GM18861 (cell line): ENCODE results near the gene GPATCH8.
"Not testable (repeated sequence)": the region's sequence is repeated elsewhere in the genome, so short reads cannot be mapped to it uniquely, and the experiment has no call there.

ENCODE experiments used
- ATAC-seq: cut with Tn5 transposase; IDR thresholded peaks from one replicate; pipeline ENCODE4 v1.9.1; 2021; ENCODE audit not compliant: unreplicated experiment

The GPATCH8 gene

GRCh38 chr17:44398692-44399691, 104.2 kb downstream of the GPATCH8 start:
- ATAC-seq, result no peak

GRCh38 chr17:44397479-44398440, 105.4 kb downstream of the GPATCH8 start:
- no peak for ATAC-seq

GRCh38 chr17:44396946-44397345, 106.3 kb downstream of the GPATCH8 start:
- no peak for ATAC-seq

- no peak for ATAC-seq
These were observed 108.4 kb downstream of the GPATCH8 start for GRCh38 chr17:44394833-44395232.

- not testable (repeated sequence) for ATAC-seq
These were observed 109.1 kb downstream of the GPATCH8 start for GRCh38 chr17:44394112-44394511.

GRCh38 chr17:44390250-44390870, 112.8 kb downstream of the GPATCH8 start:
- no peak for ATAC-seq

GRCh38 chr17:44389723-44390202, 113.4 kb downstream of the GPATCH8 start:
- no peak for ATAC-seq

- ATAC-seq, result no peak
These were observed 113.9 kb downstream of the GPATCH8 start, which contains the start of gene ITGA2B for GRCh38 chr17:44389281-44389680. Gene ITGA2B, minus strand, starts transcription at chr17:44389649. Its CDS starts 176 bp downstream, at chr17:44389473.

GRCh38 chr17:44387804-44388203, 115.4 kb downstream of the GPATCH8 start:
- no peak for ATAC-seq

- ATAC-seq, result no peak
These were observed 117.1 kb downstream of the GPATCH8 start for GRCh38 chr17:44386182-44386525.

GRCh38 chr17:44385287-44386181, 117.7 kb downstream of the GPATCH8 start:
- no peak for ATAC-seq

- ATAC-seq, result no peak
These were observed 118.4 kb downstream of the GPATCH8 start for GRCh38 chr17:44384823-44385286.

- no peak for ATAC-seq
These were observed 118.9 kb downstream of the GPATCH8 start for GRCh38 chr17:44384281-44384822.

- ATAC-seq, result no peak
These were observed 119.3 kb downstream of the GPATCH8 start for GRCh38 chr17:44383861-44384260.

GRCh38 chr17:44383363-44383762, 119.8 kb downstream of the GPATCH8 start:
- ATAC-seq, result no peak

- no peak for ATAC-seq
These were observed 120.3 kb downstream of the GPATCH8 start for GRCh38 chr17:44382917-44383316.

- ATAC-seq, result no peak
These were observed 121.3 kb downstream of the GPATCH8 start for GRCh38 chr17:44381810-44382305.

- ATAC-seq, result no peak
These were observed 122.4 kb downstream of the GPATCH8 start for GRCh38 chr17:44380767-44381166.

GRCh38 chr17:44379887-44380286, 123.3 kb downstream of the GPATCH8 start:
- no peak for ATAC-seq
